GM21528 (cell line): ENCODE results near the gene CRX.
"Not testable (repeated sequence)": the region's sequence is repeated elsewhere in the genome, so short reads cannot be mapped to it uniquely, and the experiment has no call there.

Source experiments
- ATAC-seq: cut with Tn5 transposase; IDR thresholded peaks from one replicate; pipeline ENCODE4 v1.9.1; 2021; ENCODE audit warnings: mild to moderate bottlenecking, moderate library complexity; ENCODE audit not compliant: unreplicated experiment, low FRiP score

CRX gene

GRCh38 chr19:47803148-47803547 lies 18.6 kb upstream of the CRX start:
- ATAC-seq, result not testable (repeated sequence)

DNA sequence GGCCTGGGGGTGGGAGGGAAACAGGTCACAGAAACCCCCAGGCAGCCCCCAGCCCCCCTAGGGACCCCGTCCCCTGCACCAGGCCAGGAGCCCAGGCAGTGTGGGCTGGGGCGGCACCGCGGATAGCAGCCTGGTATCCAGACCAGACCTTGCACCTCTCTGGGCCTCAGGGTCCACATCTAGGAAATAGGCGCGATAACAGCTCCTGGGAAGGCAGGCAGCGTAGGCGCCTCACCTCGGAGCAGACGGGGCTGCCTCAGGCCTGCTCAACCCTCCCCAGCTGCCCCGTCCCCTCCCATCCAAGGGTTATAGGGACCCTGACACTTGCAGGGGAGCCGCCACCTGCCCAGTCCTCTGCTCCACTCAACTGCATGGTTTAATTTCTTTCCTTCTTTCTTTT lies 18.1 kb upstream of the CRX start:
- ATAC-seq, result not testable (repeated sequence)

GRCh38 chr19:47804451-47804850 lies 17.3 kb upstream of the CRX start, which contains the start of gene TPRX1:
TSS of gene TPRX1 (minus strand) at chr19:47804551. CDS start at chr19:47804539, 12 bp downstream.
- not testable (repeated sequence) for ATAC-seq

DNA sequence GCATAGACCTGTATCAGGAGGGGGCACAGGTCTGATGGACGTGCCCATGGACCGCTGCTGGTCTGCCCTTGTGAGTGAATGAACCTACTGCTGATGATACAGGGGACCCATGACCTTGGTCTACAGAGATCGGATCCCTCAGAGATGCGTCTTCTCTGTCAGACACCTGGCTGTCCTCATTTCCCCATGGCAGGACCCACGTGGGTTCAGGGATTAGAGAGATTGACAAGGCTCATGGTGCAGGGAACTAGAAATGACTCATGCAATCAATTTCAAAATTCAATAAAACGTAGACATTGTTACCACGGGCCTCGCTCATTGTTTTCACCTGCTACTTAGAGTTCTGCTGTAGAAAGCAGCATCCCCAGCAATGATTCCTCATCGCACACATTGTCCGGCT lies 16.4 kb upstream of the CRX start:
- no peak for ATAC-seq

DNA sequence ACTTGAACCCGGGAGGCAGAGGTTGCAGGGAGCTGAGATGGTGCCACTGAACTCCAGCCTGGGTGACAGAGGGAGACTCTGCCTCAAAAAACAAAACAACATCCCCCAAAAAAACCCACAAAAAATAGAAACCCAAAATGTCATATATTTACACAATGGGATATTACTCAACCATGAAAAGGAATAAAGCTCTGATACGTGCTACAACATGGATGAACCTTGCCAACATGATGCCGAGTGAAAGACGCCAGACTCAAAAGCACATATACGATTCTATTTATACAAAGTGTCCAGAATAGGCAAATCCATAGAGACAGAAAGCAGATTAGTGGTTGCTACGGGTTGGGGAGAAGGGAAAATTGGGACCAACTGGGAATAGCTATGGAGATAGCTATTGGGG lies 15.3 kb upstream of the CRX start:
- no peak for ATAC-seq

GRCh38 chr19:47813304-47813994 lies 8.3 kb upstream of the CRX start:
- no peak for ATAC-seq

DNA sequence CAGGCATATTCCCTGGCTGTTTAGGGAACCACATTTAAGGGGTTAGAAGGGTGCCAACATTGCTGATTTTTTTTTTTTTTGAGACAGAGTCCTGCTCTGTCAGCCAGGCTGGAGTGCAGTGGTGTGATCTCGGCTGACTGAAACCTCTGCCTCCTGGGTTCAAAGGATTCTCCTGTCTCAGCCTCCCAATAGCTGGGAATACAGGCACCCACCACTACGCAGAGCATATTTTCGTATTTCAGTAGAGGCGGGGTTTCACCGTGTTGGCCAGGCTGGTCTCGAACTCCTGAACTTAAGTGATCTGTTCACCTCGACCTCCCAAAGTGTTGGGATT lies 7.8 kb upstream of the CRX start:
- ATAC-seq, result no peak

- ATAC-seq, result not testable (repeated sequence)
Measured at GRCh38 chr19:47816270-47816669, 5.5 kb upstream of the CRX start.

- not testable (repeated sequence) for ATAC-seq
Measured at GRCh38 chr19:47818221-47818620, 3.5 kb upstream of the CRX start.

DNA sequence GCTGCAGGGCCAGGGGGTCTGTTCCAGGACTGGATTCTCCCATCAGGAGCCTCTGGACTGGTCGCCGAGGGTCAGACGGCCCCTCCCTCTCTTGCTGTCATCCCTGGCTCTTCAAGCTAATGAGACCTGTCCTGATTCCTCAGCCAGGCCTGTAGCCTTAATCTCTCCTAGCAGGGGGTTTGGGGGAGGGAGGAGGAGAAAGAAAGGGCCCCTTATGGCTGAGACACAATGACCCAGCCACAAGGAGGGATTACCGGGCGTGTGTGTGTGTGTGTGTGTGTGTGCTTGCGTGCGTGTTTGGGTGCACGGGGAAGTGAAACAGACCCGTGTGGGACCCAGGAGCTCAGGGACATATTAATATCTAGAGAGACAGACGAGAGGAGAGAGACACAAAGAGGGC lies 1.9 kb upstream of the CRX start:
- no peak for ATAC-seq

DNA sequence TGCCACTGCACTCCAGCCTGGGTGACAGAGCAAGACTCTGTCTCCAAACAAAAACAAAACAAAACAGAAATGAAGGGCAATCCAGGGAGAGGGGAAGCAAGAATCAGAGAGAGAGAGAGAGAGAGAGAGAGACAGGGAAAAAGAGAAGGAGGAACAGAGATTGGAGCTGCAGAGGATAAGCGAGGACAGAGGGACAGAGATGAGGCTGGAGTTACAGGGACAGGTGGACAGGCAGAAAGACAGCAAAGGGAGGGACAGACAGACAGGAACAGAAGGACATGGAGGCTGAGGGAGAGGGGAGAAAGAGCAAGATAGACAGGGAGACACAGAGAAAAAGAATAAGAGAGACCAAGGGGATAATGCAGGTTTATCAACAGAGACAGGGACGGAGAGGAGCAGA lies 1.3 kb upstream of the CRX start:
- ATAC-seq, result no peak

- ATAC-seq, result no peak
Measured at GRCh38 chr19:47824396-47824795, 2.7 kb downstream of the CRX start.

GRCh38 chr19:47826800-47827199 lies 5.1 kb downstream of the CRX start:
- ATAC-seq, result no peak

DNA sequence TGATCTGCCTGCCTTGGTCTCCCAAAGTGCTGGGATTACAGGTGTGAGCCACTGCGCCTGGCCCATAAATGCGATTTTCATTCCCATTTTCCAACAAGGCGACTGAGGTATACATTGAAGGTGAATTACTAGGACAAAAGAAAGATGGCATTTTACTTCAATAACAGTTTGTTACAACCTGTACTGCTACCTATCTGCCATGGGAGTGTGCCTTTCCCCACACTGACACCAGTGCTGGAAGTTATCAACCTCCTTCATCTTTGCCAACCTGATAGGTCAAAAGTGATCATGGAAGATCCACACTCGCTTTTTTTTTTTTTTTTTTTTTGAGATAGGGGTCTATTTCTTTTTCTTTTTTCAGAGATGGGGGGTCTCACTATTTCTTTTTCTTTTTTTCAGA lies 11.0 kb downstream of the CRX start:
- no peak for ATAC-seq

GRCh38 chr19:47836038-47836437 lies 14.3 kb downstream of the CRX start:
- no peak for ATAC-seq

- no peak for ATAC-seq
Measured at GRCh38 chr19:47839411-47839810, 17.7 kb downstream of the CRX start.

DNA sequence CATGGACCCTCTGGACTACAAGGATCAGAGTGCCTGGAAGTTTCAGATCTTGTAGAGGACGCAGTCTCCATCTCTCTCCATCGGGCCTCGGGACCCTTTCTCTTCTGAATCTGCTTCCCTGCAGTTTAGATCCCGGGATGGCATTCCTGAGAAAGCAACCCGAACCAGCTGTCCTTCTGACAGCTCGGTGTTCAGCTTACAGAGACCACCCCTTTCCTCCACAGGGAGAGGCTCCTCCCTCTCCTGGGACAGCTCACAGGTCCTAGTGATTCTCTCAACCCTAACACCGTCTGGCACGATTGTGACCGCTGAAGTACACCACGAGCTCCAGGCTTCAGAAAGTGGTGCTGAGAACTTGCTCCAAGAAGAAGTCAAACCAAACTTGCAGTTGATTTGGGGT lies 18.2 kb downstream of the CRX start:
- ATAC-seq, result no peak

DNA sequence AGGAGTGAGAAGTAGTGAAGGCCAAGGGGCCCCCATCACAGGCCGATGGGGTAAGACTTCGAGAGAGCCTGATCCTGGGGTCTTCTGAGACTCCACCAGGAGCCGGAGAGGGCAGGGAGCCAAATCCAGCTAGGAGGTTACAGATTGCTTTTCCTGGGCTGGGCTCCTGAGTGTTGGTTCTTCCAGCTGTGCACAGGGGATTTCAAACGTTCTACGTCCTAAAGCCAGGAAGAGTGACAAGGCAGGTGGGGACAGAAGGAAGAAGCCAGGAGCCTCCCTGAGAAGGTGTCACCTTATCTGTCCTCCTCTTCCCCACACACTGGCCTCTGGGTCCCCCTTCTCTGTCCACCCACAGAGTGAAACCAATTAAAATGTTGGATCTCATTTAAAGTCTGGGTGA lies 21.2 kb downstream of the CRX start:
- no peak for ATAC-seq

DNA sequence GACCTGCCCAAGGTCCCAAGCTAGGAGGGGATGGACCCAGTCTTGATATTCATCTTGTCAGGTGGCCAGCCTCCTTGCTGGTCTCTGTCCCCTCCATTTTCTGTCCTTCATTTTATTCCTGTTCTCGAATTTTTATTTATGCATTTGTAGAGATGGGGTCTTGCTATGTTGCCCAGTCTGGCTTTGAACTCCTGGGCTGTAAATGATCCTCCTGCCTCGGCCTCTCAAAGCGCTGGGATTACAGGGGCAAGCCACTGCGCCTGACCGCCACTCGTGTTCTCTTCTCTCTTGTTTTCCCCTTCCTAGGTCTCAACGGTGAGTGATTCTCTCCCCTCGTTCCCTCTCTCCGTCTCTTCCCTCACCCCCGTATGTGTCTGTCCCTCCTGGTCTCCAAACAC lies 26.7 kb downstream of the CRX start:
- no peak for ATAC-seq

DNA sequence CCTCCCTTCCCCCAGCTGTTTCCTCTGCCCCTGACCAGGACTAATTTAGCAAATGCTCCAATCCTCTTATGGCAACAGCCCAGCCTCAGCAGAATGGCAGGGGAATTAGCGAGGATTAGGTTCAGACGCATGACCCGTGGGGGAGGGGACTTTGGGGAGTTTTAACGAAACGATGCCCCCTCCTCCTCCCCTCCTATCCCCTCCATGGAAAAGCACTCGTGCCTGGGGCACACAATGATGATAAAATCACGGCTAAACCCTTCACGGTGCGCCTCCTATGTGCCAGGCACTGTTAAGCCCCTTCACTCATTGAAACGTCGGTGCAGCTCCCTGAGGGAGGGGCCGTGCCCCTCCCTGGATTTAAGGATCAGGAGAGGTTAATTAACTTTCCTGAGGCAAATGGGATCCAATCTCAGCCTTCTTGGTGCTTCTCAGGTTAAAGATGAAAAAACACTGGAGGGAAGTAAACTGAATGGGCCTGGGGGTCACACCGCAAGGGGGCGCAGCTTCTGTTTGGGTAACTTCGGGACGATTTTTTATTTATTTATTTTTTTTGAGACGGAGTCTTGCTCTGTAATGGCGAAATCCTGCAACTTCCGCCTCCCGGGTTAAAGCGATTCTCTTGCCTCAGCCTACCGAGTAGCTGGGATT lies 27.2 kb downstream of the CRX start:
- ATAC-seq, result no peak

GRCh38 chr19:47853003-47853402 lies 31.3 kb downstream of the CRX start:
- ATAC-seq, result no peak

DNA sequence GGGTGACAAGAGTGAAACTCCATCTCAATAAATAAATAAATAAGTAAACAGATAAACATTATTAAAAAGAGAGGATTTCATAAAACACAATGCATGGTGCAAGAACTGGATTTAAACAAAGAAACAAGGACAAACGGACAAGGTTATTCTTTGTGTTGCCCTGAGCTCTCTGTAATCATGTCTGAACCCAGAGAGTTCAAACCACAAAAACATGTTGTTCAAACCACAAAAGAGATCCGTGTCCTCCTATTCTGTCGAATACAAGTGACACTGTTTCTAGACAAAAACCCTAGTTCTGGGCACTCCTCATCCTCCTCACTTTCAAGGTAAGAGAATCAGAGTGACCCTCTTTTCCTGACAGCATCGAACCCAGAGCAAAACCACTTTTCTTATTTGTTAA lies 32.7 kb downstream of the CRX start:
- ATAC-seq, result no peak
